ENCODE results near the gene KRTAP6-2. TPM values are rescaled to one million over a fixed set of nuclear protein-coding genes. Genes with fewer than 3 reads are reported as not detected.

The KRTAP6-2 gene
- total and polyA plus RNA-seq, 2 of the 8 experiments (the other 6 are each of a cell fraction or from before 2014, with no cell fraction given): not detected

DNA sequence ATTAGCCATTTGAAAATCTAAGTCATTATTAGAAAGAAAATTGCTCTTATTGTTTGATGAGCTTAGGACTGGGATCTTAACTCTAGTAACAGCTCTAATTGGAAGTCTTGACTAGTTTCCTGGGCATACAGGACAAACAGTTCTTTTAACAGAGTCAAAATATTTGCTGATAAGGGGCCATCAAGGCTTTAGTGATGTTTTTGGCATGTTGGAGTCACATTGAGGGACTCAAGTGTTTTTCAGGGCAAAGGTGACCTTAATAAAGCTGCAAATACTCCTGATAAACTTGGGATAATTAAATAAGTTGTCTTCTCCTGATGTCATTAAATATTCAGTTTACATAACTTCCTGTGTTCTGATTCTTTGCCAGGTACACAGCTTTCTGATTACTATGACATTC is 31.1 kb downstream of the KRTAP6-2 start:
- POLR2A ChIA-PET (ENCODE audit: partially characterized antibody): no interaction called here
- H4K5ac ChIP-seq (ENCODE audit: insufficient read length, low read depth, low read length): no peak overlapping the region
- no peaks in the 10 kb centered on the region for H3K9me3 ChIP-seq (ENCODE audit: insufficient read depth in 2 of 2, low read depth in 1 of 2, low read length in 1 of 2)
- H3K56ac ChIP-seq (replicated peaks; ENCODE audit: insufficient read length, low read depth, low read length): no peak overlapping the region
- H3K36me3 ChIP-seq (ENCODE audit: control insufficient read depth in 2 of 4, insufficient read depth in 4 of 4, low read length in 3 of 4): no peaks in the 10 kb centered on the region
- no peaks in the 10 kb centered on the region for H3K79me1 ChIP-seq (ENCODE audit: low read depth, low read length)
- no peak overlapping the region for H2BK12ac ChIP-seq (ENCODE audit: low read depth, low read length)
- H3K4me3 ChIP-seq (ENCODE audit: extremely low read depth in 1 of 4, insufficient read depth in 2 of 4, low read depth in 3 of 4, low read length in 4 of 4): no peak overlapping the region
- FAIRE-seq (no peak), DNase-seq (ENCODE audit: low read depth in 1 of 2, low spot score in 2 of 2) (no peak)
- TF ChIP-seq JUN (IDR thresholded peaks at IDR 0.05; ENCODE audit: low read depth, low read length) (no peak), HDAC6 (IDR thresholded peaks at IDR 0.05; ENCODE audit: low read depth, low read length) (no peak)
- no peaks in the 10 kb centered on the region for H4K20me1 ChIP-seq (replicated peaks in 1 of 2; ENCODE audit: control insufficient read depth in 1 of 2, insufficient read depth in 2 of 2, low read length in 2 of 2)
- no peak overlapping the region for H2AFZ ChIP-seq (ENCODE audit: low read length)
- no peak overlapping the region for H4K8ac ChIP-seq (ENCODE audit: extremely low read depth, insufficient read depth, low read length)
- H3K4me1 ChIP-seq (replicated peaks in 1 of 4; ENCODE audit: control insufficient read depth in 3 of 4, insufficient read depth in 4 of 4, low read length in 3 of 4): no peaks in the 10 kb centered on the region
- no peak overlapping the region for H3K4ac ChIP-seq (replicated peaks; ENCODE audit: insufficient read length, low read depth, low read length)
- H2BK20ac ChIP-seq (ENCODE audit: low read length): no peak overlapping the region
- H3K27ac ChIP-seq (ENCODE audit: low read depth, low read length): no peak overlapping the region
- CTCF ChIA-PET (ENCODE audit: partially characterized antibody): interaction anchor here (2.0 kb wide), 1 partner anchor 9 kb away, joined by 5 read pairs; no protein-coding TSS in a partner anchor
- no peak overlapping the region for H3K14ac ChIP-seq (ENCODE audit: insufficient read length)
- H3K18ac ChIP-seq (ENCODE audit: extremely low read depth, low read length): no peak overlapping the region
- H3K9ac ChIP-seq (replicated peaks in 1 of 4; ENCODE audit: extremely low read depth in 1 of 4, low read depth in 3 of 4, low read length in 3 of 4): no peak overlapping the region
- H2AK5ac ChIP-seq (ENCODE audit: low read depth, low read length): no peak overlapping the region
- no peak overlapping the region for H4K91ac ChIP-seq (replicated peaks; ENCODE audit: insufficient read length, low read length)
- no peaks in the 10 kb centered on the region for H3K79me2 ChIP-seq (ENCODE audit: control insufficient read depth in 1 of 2, insufficient read depth in 2 of 2, low read length in 2 of 2)
- no peak overlapping the region for H2BK120ac ChIP-seq (replicated peaks; ENCODE audit: low read depth, low read length)
- no peak overlapping the region for H3K4me2 ChIP-seq (ENCODE audit: insufficient read depth in 1 of 2, low read depth in 2 of 2, low read length in 2 of 2)
- H3K23me2 ChIP-seq (ENCODE audit: low read depth, low read length): no peaks in the 10 kb centered on the region
- no peaks in the 10 kb centered on the region for H3K27me3 ChIP-seq (replicated peaks in 1 of 4; ENCODE audit: control insufficient read depth in 3 of 4, extremely low read depth in 1 of 4, insufficient read depth in 3 of 4, low read length in 3 of 4)
- H2BK15ac ChIP-seq (ENCODE audit: low read length): no peak overlapping the region
- no peak overlapping the region for H3K23ac ChIP-seq (ENCODE audit: insufficient read length)
- no peak overlapping the region for H2BK5ac ChIP-seq (ENCODE audit: low read depth, low read length)
